ENCODE data around the gene FAM177A1.
"Not testable (repeated sequence)": the region's sequence is repeated elsewhere in the genome, so short reads cannot be mapped to it uniquely, and the experiment has no call there.

FAM177A1 gene, protein sequence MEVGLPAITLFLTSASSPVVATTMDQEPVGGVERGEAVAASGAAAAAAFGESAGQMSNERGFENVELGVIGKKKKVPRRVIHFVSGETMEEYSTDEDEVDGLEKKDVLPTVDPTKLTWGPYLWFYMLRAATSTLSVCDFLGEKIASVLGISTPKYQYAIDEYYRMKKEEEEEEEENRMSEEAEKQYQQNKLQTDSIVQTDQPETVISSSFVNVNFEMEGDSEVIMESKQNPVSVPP

DNA sequence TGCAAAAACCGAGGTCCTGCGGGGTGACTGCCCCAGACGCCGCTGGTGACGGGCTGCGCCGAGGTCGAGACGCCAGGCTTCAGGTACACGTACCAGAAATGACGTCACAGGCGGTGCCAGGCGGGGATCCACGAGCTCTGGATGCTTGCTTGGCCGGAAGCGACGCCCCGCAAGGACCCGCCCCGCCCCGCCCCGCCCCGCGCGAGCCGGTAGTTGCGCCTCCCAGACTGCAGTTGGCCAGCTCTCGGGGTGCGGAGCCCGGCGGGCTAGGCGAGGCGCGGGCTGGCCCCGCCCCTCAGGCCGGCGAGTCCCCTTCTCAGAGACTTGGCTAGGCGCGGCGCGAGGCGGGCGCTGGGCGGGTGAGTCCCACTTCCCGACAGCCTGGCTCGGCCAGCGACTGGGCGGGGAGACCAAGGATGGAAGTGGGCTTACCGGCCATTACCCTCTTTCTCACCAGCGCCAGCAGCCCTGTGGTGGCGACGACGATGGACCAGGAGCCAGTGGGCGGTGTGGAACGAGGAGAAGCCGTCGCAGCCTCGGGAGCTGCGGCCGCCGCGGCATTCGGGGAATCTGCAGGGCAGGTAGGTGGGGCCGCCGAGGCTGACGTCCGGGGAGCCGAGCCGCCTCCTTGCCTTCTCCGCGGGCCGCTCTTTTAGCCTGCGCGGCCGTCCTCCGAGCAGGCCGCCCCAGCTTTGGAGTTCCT, at the start of gene FAM177A1:
Gene FAM177A1, plus strand, starts transcription at position 225 of the 703 bp plus-strand sequence. Its CDS starts 192 bp downstream, at position 417.
- peak; percentile 94 for DNase-seq (ENCODE audit: low spot score)

DNA sequence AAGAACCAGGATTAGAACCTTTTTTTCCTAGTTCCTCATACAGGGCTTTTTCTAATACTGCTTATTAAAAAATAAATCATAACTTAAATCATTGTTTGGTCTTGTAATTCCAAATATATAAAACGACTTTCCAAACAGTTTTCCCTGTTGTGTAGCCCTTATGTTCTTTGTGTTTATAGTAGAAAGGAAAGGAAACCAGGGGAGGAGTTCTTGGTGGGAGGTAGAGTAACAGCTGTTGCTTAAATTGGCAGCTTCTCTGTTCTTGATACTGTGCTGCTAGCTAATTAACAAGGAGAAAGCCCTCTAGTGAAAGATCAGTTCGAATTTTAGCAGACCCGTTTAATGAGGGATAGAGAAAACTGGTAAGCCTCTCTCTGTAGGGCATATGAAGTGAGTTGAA, 48.3 kb upstream of the FAM177A1 start:
- DNase-seq (ENCODE audit: low spot score), result no peak

DNA sequence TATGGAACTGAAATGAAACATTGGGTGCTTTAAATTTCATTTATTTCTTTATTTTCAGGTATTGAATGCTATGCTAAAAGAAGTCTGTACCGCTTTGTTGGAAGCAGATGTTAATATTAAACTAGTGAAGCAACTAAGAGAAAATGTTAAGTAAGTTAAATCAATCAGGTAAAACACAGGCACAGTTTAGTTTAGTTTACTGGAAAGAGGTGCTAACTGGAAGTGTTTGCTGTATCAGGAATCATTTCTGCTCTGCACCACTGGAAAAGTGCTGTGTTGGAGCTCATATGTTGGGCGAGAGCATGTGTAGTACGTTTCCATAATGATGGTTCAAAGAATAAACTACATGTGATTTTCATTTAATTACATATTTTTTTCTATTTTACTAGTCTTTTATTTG, 46.6 kb upstream of the FAM177A1 start:
- no peak for DNase-seq (ENCODE audit: low spot score)

DNA sequence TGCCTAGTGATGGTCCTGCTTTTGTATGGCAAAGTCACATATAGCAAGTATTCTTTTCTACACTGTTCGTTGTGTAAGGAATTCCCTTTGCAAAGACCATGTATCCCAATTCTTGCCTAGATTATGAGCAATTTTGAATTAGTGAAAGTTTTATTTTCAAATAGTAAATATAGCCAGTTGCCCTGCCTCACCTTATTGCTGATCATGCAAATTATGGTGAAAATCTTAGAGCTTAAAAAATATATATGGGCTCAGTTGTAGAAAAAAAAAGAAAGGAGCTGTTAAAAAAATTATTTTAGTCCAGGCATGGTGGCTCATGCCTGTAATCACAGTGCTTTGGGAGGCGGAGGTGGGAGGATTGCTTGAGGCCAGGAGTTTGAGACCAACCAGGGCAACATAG, 44.5 kb upstream of the FAM177A1 start:
- DNase-seq (ENCODE audit: low spot score), result no peak

DNA sequence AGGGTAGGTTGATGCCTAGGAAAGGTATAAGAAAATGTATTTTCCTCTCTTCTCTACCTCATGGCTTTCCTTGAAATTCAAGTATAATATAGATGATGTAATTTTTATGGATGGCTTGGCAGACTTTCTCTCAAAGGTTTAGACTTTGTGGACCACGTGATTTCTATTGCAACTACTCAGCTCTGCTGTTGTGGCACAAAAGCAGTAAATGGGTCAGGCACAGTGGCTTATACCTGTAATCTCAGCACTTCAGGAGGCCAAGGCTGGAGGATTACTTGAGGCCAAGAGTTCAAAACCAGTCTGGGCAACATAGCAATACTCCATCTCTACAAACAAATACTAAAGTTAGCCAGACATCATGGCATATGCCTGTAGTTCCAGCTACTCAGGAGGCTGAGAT, 41.2 kb upstream of the FAM177A1 start:
- DNase-seq (ENCODE audit: low spot score), result no peak

DNA sequence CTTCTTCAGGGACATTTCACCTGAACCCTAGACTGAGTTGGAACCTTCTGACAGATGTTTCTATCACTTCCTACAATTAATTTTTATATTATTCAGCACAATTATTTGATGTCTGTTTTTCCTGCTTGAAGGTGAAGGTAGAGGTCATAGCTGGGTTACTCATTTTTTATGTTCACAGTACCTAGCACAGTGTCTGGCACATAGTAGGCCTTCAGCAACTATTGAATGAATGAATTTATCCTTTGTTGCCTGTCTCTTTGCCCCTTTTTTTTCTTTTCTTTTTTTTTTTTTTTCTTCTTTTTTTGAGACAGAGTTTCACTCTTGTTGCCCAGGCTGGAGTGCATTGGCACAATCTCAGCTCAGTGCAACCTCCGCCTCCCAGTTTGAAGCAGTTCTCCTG, 29.5 kb upstream of the FAM177A1 start:
- DNase-seq (ENCODE audit: low spot score), result no peak

DNA sequence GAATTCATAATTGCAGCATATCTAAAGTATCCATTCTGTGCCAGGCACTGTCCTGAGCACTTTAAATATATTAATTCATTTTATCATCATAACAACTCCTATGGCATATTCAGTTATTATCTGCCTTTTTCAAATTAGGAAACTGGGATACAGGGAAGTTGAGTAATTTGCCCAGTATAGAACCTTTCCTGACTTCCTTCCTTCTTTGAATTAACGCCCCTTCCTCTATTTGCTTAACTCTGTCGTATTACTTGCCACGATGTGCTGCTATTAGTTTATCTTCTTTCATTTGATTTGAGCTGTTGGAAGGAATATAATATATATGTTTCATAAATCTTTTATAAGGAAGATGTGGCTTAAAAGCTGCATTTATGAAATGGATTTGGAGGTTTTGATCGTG, 25.4 kb upstream of the FAM177A1 start:
- no peak for DNase-seq (ENCODE audit: low spot score)

DNA sequence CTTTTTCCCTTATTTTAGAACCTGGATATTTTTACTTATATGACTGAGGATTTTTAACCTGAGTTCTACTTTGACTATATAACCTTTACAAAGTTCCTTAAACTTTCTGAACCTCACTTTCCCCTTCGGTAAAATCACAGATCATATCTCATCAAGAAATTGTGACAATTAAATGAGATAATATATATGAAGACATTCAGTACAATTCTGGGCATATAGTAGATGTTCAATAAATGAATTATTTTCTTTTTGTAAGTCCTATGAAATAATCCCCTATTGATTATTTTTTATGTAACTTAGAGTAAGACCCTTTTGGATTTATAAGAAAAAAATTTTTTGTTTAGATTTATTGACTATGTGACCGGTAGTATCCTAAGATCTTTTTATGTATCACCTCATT, 17.6 kb upstream of the FAM177A1 start:
- DNase-seq (ENCODE audit: low spot score), result no peak

DNA sequence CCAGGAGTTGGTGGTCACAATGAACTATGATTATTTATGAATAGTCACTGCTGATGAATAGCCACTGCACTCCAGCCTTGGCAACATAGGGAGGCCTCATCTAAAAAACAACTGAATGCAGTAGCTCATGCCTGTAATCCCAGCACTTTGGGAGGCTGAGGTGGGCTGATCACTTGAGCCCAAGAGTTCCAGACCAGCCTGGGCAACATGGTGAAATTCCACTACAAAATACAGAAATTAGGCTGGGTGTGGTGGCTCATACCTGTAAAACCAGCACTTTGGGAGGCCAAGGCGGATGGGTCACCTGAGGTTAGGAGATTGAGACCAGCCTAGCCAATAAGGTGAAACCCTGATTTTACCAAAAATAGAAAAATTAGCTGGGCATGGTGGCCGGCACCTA, 13.5 kb upstream of the FAM177A1 start:
- DNase-seq (ENCODE audit: low spot score), result no peak

DNA sequence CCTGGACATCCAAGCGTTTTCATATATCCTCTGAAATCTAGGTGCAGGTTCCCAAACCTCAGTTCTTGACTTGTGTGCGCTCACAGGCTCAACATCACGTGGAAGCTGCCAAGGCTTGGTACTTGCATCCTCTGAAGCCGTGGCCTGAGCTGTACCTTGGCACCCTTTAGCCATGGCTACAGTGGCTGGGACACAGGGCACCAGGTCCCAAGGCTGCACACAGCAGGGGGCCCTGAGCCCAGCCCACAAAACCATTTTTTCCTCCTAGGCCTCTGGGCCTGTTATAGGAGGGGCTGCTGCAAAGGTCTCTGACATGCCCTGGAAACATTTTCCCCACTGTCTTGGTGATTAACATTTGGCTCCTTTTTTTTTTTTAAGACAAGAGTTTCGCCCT, 11.6 kb upstream of the FAM177A1 start:
- DNase-seq (ENCODE audit: low spot score), result no peak

DNA sequence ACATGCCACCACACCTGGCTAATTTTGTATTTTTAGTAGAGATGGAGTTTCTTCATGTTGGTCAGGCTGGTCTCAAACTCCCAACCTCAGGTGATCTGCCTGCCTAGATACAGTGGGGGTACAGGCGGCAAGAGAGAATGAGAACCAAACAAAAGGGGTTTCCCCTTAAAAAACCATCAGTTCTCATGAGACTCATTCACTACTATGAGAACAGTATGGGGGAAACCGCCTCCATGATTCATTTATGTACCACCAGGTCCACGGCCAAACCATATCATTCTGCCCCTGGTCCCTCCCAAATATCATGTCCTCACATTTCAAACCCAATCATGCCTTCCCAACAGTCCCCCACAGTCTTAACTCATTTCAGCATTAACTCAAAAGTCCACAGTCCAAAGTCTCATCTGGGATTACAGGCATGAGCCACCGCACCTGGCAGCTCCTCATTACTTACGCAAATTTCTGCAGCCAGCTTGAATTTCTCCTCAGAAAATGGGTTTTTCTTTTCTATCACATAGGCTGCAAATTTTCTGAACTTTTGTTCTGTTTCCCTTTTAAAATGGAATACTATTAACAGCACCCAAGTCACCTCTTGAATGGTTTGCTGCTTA, 11.0 kb upstream of the FAM177A1 start:
- not testable (repeated sequence) for DNase-seq (ENCODE audit: low spot score)

DNA sequence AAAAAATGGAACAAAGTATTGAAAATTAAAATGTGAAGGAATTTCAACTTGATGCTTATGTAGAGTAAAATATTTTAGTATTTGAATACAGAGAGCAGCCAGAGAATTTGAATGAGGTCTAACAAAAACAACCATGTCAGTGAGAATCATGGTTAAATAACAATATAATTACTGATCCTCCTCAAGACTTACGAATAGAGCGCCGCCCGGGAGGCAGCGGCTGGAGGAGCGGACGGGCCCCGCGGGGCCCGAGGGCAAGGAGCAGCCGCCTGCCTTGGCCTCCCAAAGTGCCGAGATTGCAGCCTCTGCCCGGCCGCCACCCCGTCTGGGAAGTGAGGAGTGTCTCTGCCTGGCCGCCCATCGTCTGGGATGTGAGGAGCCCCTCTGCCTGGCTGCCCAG, 7.8 kb upstream of the FAM177A1 start:
- not testable (repeated sequence) for DNase-seq (ENCODE audit: low spot score)

DNA sequence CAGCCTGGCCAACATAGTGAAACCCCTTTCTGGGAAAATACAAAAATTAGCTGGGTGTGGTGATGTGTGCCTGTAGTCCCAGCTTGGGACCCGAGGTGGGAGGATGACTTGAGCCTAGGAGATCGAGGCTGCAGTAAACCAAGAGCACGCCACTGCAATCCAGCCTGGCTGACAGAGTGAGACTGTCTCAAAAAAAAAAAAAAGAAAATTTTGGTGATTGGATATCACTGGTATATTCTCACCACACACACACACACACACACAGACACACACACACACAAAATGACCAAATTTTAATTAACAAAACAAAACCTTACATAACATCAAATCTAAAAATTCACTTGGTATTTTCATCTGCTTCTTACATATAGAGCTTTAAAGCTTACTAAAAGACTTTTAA, 3.4 kb upstream of the FAM177A1 start:
- DNase-seq (ENCODE audit: low spot score), result no peak

DNA sequence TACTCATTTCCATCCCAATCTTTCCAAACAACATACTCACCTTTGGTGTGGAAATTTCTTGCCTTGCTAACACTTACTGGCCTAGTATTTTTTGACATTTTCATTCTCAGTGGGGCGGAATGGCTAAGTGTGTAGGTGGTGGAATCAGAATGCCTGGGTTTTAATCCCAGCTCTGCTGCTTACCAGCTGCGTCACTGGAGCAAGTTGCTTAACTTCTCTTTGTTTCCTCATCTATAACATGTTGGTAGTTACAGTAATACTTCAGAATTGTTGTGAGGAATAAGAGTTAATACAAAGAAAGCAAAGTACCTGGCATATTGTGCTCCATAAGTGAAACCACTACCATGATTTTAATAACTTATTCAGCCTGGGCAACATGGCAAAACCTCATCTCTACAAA, 3.0 kb upstream of the FAM177A1 start:
- DNase-seq (ENCODE audit: low spot score), result no peak

DNA sequence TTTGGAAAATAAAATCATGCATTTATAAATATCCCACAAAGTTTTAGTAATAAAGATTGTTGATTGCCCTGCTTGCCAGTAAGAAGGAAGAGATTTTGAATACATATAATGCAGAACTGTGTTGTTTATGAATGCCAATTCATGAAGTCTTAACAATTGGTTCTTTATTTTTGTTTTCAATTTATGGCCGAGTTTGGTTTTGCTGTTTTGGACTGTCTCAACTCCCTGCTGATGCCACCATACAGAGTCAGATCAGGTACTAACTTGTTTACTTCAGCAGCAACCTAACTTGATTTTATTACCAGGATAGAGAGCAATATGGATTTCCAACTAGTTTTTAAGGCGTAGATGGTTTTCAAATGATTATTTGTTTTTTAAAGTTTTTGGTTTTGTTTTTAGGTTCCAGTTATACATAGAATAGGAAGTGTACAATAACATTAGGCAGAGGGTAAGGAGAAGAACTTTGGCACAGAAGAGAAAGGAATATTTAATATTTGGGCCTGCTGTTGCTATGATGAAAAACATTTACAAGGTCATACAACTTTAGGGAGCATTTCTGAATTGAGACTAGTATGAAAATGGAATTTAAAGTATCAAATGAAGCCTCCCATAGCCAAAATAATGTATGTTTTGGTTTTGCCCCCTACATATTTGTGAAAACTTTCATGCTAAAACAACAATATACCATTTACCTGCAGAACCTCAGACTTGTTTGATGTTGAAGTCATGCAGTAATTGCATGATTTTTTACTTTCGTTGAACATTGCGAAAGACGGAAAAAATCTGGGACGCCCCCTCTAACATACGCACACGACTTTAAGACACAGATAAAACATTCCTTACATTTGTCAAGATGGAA, 904 bp upstream of the FAM177A1 start:
- DNase-seq (ENCODE audit: low spot score), result peak; percentile 6

DNA sequence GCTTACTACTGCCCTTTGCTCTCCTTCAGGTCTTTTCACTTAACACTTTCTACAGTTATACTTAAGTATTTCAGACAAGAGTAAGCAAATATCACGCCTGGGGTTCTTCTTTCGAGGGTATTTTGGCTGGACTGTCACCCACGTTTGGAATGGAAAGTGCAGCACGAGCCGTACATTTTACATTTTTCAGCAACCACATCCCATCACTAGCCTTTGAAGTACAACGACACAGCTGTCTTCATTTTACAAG, 349 bp upstream of the FAM177A1 start:
- DNase-seq (ENCODE audit: low spot score), result no peak

DNA sequence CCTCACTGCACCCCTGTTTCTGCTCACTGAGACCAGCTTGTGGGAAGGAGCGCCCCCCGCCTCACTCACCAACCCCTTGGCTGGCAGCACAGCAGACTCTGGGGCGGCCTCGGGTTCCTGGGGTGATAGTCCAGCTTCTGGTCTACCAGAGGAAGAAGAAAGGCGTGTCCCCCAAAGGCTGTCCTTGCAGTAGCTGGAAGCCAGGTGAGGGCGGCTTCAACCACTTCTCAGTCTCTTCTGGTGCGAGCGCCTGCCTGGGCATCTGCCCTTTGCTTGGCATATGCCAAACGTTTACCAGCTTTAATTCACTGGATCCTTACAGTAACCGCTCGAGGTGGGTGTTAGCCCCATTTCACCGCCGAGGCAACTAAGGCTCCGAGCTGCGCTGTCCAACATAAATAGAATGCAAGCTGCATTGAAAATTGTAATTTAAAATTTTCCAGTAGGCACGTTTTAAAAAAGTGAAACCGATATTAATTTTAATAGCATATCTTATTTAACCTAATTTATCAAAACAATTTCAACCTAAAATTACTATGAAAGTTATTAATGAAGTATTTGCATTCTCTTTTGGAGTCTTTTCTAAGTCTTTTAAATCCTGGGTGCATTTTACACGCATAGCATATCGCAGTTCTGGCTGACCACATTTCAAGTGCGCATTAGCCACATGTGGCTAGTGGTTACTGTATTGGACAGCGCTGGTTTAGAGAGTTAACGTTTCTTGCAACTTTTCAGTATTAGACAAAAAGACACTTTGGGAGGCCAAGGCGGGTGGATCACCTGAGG, 872 bp downstream of the FAM177A1 start:
- peak; percentile 45 for DNase-seq (ENCODE audit: low spot score)

DNA sequence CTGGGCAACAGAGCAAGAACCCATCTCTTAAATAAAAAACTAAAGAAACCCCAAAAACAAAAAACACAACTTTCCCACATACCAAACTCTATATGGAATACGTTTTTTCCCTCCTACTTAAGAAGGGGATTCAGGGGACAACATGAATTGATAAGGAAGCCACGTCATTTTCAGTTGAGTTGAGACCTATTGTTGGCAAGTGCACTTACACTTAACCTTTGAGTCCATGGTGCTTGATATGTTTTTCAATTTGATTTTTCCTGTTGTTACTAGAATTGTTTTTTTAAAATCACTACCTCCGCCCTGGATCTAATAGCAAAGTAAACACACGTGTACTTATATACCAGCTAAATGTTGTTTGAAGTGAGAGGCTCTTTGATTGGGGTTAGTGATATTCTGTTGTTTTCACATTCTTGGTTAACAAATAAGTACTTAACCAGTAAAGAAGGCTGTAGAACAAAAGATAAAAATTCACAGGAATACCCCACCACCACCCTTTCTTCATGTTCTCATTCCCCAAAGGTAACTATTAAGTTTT, 2.0 kb downstream of the FAM177A1 start:
- no peak for DNase-seq (ENCODE audit: low spot score)

DNA sequence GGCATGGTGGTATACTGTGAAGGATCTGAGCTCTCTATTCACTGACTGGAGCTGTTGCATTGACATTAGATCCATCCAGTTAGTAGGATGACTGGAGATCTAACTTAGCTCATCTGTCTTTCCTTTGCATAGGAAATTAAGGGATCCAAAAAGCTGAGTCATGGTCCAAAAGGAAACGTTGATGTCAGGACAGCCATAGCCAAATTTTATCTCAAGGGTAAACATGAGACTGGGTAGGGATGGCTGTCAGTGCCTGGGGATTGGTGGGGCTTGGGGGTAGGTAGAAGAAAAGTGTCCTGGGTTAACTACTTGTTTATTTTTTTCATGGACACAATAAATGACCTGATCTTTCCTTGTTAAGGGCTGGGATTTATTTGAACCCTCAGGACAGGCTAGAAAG, 4.6 kb downstream of the FAM177A1 start:
- DNase-seq (ENCODE audit: low spot score), result no peak

DNA sequence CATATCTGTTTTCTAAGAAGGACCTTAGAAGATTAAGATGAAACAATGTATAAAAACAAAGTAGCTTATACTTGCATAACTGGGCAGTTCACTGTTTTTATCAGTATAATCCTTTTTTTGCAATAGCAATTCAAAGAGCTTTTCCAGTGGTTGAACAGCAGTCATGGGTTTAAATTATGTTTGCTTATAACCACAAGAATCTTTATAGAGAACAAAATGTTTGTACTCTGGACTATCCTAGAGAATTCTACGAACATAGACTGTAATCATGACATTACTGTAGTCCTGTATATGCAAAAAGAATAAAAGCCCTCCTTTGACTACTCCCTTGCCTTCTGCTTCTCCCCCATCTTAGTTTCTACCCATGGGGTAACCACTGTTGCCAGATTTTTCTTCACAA, 5.7 kb downstream of the FAM177A1 start:
- no peak for DNase-seq (ENCODE audit: low spot score)

DNA sequence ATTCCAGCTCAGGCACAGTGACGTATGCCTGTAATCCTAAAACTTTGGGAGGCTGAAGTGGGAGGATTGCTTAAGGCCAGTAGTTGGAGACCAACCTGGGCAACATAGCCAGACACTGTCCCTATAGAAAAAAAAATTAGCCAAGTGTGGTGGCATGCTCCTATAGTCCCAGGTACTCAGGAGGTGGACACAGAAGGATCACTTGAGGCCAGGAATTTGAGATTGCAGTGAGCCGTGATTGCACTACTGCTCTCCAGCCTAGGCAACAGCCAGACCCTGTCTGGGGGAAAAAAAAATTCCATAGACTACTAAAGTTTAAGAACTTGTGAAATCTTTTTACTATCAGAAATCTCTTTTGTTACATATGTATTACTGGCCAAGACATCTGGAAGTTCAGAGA, 6.6 kb downstream of the FAM177A1 start:
- DNase-seq (ENCODE audit: low spot score), result no peak

Data from NAMALWA (cell line).